K562 (cell line): ENCODE results near the gene CTAG1B. TPM values are rescaled to one million over a fixed set of nuclear protein-coding genes. Genes with fewer than 3 reads are reported as not detected.
"Not testable (repeated sequence)": the region's sequence is repeated elsewhere in the genome, so short reads cannot be mapped to it uniquely, and the experiment has no call there.

Source experiments
- ATAC-seq: fragments of 200-7000 bp; cut with Tn5 transposase; 3 replicates; pipeline ENCODE4 v1.9.1; 2020; ENCODE audit warnings: moderate library complexity
- BruUV-seq: library from RNA; stranded (reverse); fragments of 400-500 nt; replicated peaks from 2 replicates; lab custom pipeline; 2021; lab: Mats Ljungman, UMichigan
- CTCF ChIA-PET: fragments of 300-600 bp; formaldehyde crosslinking; extraction: SDS; loops from one replicate; lab custom pipeline; 2021; ENCODE audit warnings: low intra/inter-chr PET ratio; lab: Yijun Ruan, JAX
- POLR2A ChIA-PET: fragments of 300-600, 350-650 bp; sonication (Branson Sonifier 250); formaldehyde crosslinking; extraction: SDS; loops from one replicate; lab custom pipeline; 2021; ENCODE audit warnings: antibody characterized with exemption, inconsistent platforms; lab: Yijun Ruan, JAX
- DNase-seq, 4 experiments: peaks; one replicate each; pipeline versions ENCODE4 v3.0.0 to v3.0.0-alpha.2; 2011 to 2018; ENCODE audit warnings: low spot score in 3 of 4, mixed read lengths in 3 of 4; ENCODE audit errors: extremely low read depth in 1 of 4
- FAIRE-seq: peaks from 2 replicates; lab custom pipeline; 2011; peaks lifted over from hg19 to GRCh38; lab: Jason Lieb, UNC
- H2AFZ ChIP-seq: 2 replicates; pipeline ENCODE4 v1.6.0; 2011; ENCODE audit warnings: low read depth, low read length, control low read depth, inconsistent platforms
- H3K27ac ChIP-seq: fragments of 200-600 bp; 3 replicates; pipeline ENCODE4 v1.8.0; 2011; ENCODE audit warnings: low read depth, mild to moderate bottlenecking, control low read depth, inconsistent platforms, low read length, moderate library complexity, mixed read lengths; ENCODE audit errors: extremely low read depth
- H3K27me3 ChIP-seq, 2 experiments: fragments of 300-600 bp in 1 of 2; 2 replicates in 1 of 2; 3 replicates in 1 of 2; pipeline versions ENCODE4 v1.6.0 to v1.8.0; 2011; ENCODE audit warnings: inconsistent platforms in 2 of 2, low read length in 2 of 2, mild to moderate bottlenecking in 1 of 2, mixed read lengths in 1 of 2, moderate library complexity in 1 of 2; ENCODE audit not compliant: control insufficient read depth in 2 of 2, insufficient read depth in 2 of 2
- H3K36me3 ChIP-seq: fragments of 300-600 bp; 3 replicates; pipeline ENCODE4 v1.8.0; 2011; ENCODE audit warnings: mild to moderate bottlenecking, low read length, inconsistent platforms; ENCODE audit not compliant: control insufficient read depth, insufficient read depth
- H3K4me1 ChIP-seq, 2 experiments: fragments of 200-600 bp in 1 of 2; replicated peaks in 1 of 2; 2 replicates in 1 of 2; 3 replicates in 1 of 2; pipeline versions ENCODE4 v1.5.1 to v1.8.0; 2011; ENCODE audit warnings: inconsistent platforms in 2 of 2, low read length in 2 of 2, mild to moderate bottlenecking in 1 of 2, mixed read lengths in 1 of 2, moderate library complexity in 1 of 2; ENCODE audit not compliant: control insufficient read depth in 2 of 2, insufficient read depth in 2 of 2
- H3K4me2 ChIP-seq: 2 replicates; pipeline ENCODE4 v1.6.1; 2011; ENCODE audit warnings: low read length, control low read depth, inconsistent platforms, mixed read lengths; ENCODE audit not compliant: insufficient read depth
- H3K4me3 ChIP-seq: fragments of 200-600 bp; sonication (generic), shearing (Covaris generic); 2 replicates; pipeline ENCODE4 v1.5.1; 2016; ENCODE audit warnings: control low read depth, inconsistent platforms
- H3K79me2 ChIP-seq: fragments of 200-600 bp; 3 replicates; pipeline ENCODE4 v1.8.0; 2011; ENCODE audit warnings: low read length, inconsistent platforms; ENCODE audit not compliant: control insufficient read depth, insufficient read depth
- H3K9ac ChIP-seq, 2 experiments: 2 replicates each; pipeline versions ENCODE4 v1.6.0 to v1.6.1; 2011; ENCODE audit warnings: low read depth in 2 of 2, low read length in 2 of 2, control low read depth in 1 of 2, inconsistent platforms in 1 of 2, mild to moderate bottlenecking in 1 of 2, mixed read lengths in 1 of 2; ENCODE audit not compliant: insufficient read depth in 1 of 2
- H3K9me1 ChIP-seq: one replicate; pipeline ENCODE4 v1.6.0; 2011; ENCODE audit warnings: inconsistent platforms, mild to moderate bottlenecking, low read length, moderate library complexity; ENCODE audit not compliant: control insufficient read depth, insufficient read depth
- H3K9me3 ChIP-seq: replicated peaks from 2 replicates; pipeline ENCODE4 v1.5.1; 2011; ENCODE audit warnings: low read depth, low read length, inconsistent platforms; ENCODE audit not compliant: control insufficient read depth, insufficient read depth
- H4K20me1 ChIP-seq: replicated peaks from 2 replicates; pipeline ENCODE4 v1.6.1; 2011; ENCODE audit warnings: low read length, inconsistent platforms, mixed read lengths; ENCODE audit not compliant: control insufficient read depth, insufficient read depth
- WGBS: fragments of 100-300 bp; shearing (Covaris generic); methylation state at CpG from one replicate; pipeline ENCODE4 v1.1.6; 2016; ENCODE audit warnings: low coverage, mixed read lengths; ENCODE audit not compliant: insufficient coverage; ENCODE audit errors: missing lambda C conversion rate; 5-methylcytosine and 5-hydroxymethylcytosine counted together
- in situ Hi-C: fragments of 300-500 bp; cut with MboI; formaldehyde crosslinking; loops from 4 replicates; pipeline ENCODE4 v1.15.0; 2018; ENCODE audit warnings: inconsistent platforms, mixed read lengths
- intact Hi-C: fragments of 100-400 bp; cut with micrococcal nuclease; formaldehyde crosslinking; loops from 2 replicates; pipeline ENCODE4 v1.14.2; 2022
- polyA plus RNA-seq, 8 experiments: library from polyadenylated mRNA; depleted of rRNA in 4 of 8; stranded (reverse) in 5 of 8; unstranded in 3 of 8; fragments of >200 nt; fragmentation: Nextera tagmentation in 2 of 8; fragmentation: Illumina TruSeq in 1 of 8; extraction: Ambion mirVana in 2 of 8; extraction: Trizol in 1 of 8; gene quantifications; 2 replicates each; pipeline versions ENCODE4 v1.2.1 to v1.2.3, GENCODE V29; 2011 to 2014; ENCODE audit warnings: inconsistent platforms in 1 of 8, missing spikeins in 1 of 8
- total RNA-seq, 7 experiments: library from RNA; depleted of rRNA in 6 of 7; stranded (reverse); fragments of >200 nt in 6 of 7; fragmentation: Illumina TruSeq in 2 of 7; extraction: Trizol in 2 of 7; gene quantifications; 2 replicates each; pipeline versions ENCODE4 v1.2.1 to v1.2.3, GENCODE V29; 2011 to 2021; ENCODE audit warnings: low replicate concordance in 1 of 7

CTAG1B gene
- total and polyA plus RNA-seq, 9 of the 15 experiments (the other 6 are each of a cell fraction or from before 2014, with no cell fraction given) = not detected

GRCh38 chrX:154630949-154631348 is 11.9 kb upstream of the CTAG1B start:
- in situ Hi-C loops, H4K20me1 ChIP-seq, H3K4me1 ChIP-seq, CTCF ChIA-PET, H3K27ac ChIP-seq, H3K79me2 ChIP-seq, H3K9me3 ChIP-seq, FAIRE-seq, POLR2A ChIA-PET, H3K27me3 ChIP-seq, H3K9me1 ChIP-seq, H3K9ac ChIP-seq, H2AFZ ChIP-seq, ATAC-seq, DNase-seq, BruUV-seq, H3K36me3 ChIP-seq, intact Hi-C loops, H3K4me2 ChIP-seq, H3K4me3 ChIP-seq: not testable (repeated sequence)
- WGBS = no CpG with 5 or more reads among the region's 11 CpGs

- H3K4me2 ChIP-seq, DNase-seq, H2AFZ ChIP-seq, H3K9me3 ChIP-seq, H3K27ac ChIP-seq, H3K4me3 ChIP-seq, H3K79me2 ChIP-seq, H3K9me1 ChIP-seq, H3K9ac ChIP-seq, FAIRE-seq, H4K20me1 ChIP-seq, BruUV-seq, H3K27me3 ChIP-seq, in situ Hi-C loops, H3K4me1 ChIP-seq, H3K36me3 ChIP-seq, intact Hi-C loops, CTCF ChIA-PET, POLR2A ChIA-PET: not testable (repeated sequence)
- no CpG with 5 or more reads among the region's 5 CpGs for WGBS
- peak; percentile 84 for ATAC-seq
Observed at GRCh38 chrX:154628960-154629359, 9.9 kb upstream of the CTAG1B start.

DNA sequence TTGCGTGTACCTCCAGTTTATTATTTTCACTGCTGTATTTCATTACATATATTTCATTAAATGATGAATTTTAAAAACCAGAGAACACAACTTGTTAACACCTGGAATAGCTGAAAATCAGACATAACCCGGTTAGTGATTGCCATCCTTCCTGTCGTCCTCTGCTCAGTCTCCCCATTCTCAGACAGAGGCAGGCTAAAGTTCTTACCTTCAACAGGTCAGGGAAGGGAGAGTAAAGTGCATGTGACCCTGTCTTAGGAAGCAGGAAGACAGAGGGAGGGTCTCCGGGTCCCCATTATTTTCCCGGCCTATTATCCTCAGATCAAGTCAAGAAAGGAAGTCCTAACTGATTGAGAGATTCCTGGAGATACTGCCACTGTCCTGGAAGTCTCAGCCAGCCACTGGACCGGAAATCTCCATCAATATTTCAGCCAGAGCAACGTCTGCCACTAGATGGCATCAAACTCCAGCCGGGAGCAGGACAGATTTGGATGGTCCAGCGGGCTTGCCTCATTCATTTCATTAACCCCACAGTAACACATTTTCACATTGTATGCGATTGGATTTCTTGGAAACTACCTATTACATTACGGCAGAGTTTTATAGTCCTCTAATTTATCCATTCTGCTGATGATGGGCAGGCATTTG is 1.8 kb upstream of the CTAG1B start:
- no CpG with 5 or more reads among the region's 11 CpGs for WGBS
- H3K9me3 ChIP-seq, BruUV-seq, H3K9ac ChIP-seq, POLR2A ChIA-PET, H3K36me3 ChIP-seq, H3K79me2 ChIP-seq, H3K4me3 ChIP-seq, H4K20me1 ChIP-seq, H3K9me1 ChIP-seq, H3K4me2 ChIP-seq, CTCF ChIA-PET, H3K27ac ChIP-seq, DNase-seq, H3K4me1 ChIP-seq, intact Hi-C loops, H2AFZ ChIP-seq, in situ Hi-C loops, H3K27me3 ChIP-seq: not testable (repeated sequence)
- FAIRE-seq (peak; percentile 100), ATAC-seq (peak; percentile 87)

- H4K20me1 ChIP-seq, H3K27me3 ChIP-seq, intact Hi-C loops, H3K4me1 ChIP-seq, H3K4me2 ChIP-seq, H3K9me1 ChIP-seq, H3K9ac ChIP-seq, H3K27ac ChIP-seq, POLR2A ChIA-PET, H2AFZ ChIP-seq, in situ Hi-C loops, DNase-seq, H3K9me3 ChIP-seq, CTCF ChIA-PET, BruUV-seq, H3K79me2 ChIP-seq, H3K36me3 ChIP-seq, H3K4me3 ChIP-seq: not testable (repeated sequence)
- 0% methylated on average over 2 of the region's 12 CpGs for WGBS
- FAIRE-seq (peak; percentile 95), ATAC-seq (peak; percentile 71)
Observed at GRCh38 chrX:154613586-154613985, 5.5 kb downstream of the CTAG1B start.
